Measurements from ENCODE around the gene HOXD13.

The HOXD13 gene

DNA sequence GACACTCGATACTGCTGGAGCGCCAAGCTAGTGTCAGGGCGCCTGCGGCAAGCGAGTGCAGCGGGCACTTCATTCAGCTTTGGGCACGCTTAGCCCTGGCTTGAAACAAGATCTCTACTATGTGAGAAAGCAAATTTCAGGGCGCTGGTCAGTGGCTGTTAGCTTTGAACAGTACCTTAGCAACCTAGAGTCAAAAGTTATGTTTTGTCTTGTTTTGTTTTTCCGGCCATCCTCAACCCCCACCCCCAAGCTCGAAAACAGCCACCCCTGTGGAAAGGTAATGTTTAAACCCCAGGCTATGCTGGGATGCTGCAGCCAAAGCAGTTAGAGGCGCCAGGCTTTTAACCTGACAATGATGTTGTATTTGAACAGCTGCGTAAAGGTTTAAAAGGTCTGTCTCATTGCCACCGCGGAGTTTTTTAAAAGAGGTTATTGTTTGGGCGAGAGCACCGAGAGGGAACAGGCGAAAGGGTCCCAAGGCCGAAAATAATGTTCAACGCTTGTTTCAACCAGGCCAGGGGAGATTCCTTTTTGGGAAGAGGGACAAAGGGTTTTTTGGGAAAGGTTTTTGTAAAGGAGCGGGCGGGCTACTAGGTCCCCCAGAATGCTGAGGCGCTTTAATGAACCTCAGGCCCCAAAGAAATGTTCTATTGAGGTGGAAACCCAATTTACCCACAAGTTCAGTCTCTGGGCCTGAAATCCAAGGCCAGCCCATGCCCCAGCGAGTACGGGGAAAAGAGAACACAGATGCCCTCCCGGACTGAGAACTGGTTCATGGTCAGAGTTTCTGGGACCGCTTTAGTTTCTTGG, 21.8 kb downstream of the HOXD13 start:
- Histone ChIP-seq H2BK5ac (ENCODE audit: low read depth, low read length, poor library complexity) (no peak overlapping the region), H4K8ac (ENCODE audit: low read depth, low read length) (no peak overlapping the region), H3K36me3 (ENCODE audit: control insufficient read depth in 1 of 2, insufficient read depth in 2 of 2, low read length in 2 of 2) (no peaks in the 10 kb centered on the region), H4K91ac (ENCODE audit: low read depth, low read length) (no peak overlapping the region), H3K4ac (ENCODE audit: low read depth, low read length) (no peak overlapping the region), H3K18ac (ENCODE audit: low read length) (no peak overlapping the region), H3K4me1 (ENCODE audit: control insufficient read depth in 1 of 2, insufficient read depth in 2 of 2, low read length in 2 of 2) (no peaks in the 10 kb centered on the region), H3K14ac (ENCODE audit: low read length) (no peak overlapping the region), H2BK12ac (ENCODE audit: low read length) (no peak overlapping the region), H3K4me3 (ENCODE audit: low read depth, low read length) (no peak overlapping the region), H3K27me3 (ENCODE audit: insufficient read depth, low read length) (peaks cover 76% of the 10 kb centered on the region), H3K4me2 (ENCODE audit: low read length) (no peak overlapping the region), H3K27ac (ENCODE audit: low read depth, low read length) (no peak overlapping the region), H3K9ac (ENCODE audit: low read length) (no peak overlapping the region), H2BK120ac (ENCODE audit: insufficient read depth, low read length, poor library complexity) (no peak overlapping the region), H3K79me2 (ENCODE audit: control insufficient read depth, insufficient read depth, low read length, poor library complexity) (no peaks in the 10 kb centered on the region), H3K23ac (ENCODE audit: low read length) (no peak overlapping the region), H3K9me3 (ENCODE audit: insufficient read depth, low read depth, low read length) (peaks cover 24% of the 10 kb centered on the region), H2AK5ac (ENCODE audit: low read length) (no peak overlapping the region), H3K79me1 (ENCODE audit: low read length) (no peaks in the 10 kb centered on the region), H2AFZ (ENCODE audit: insufficient read depth, low read length, poor library complexity) (no peak overlapping the region), H4K12ac (ENCODE audit: low read depth, low read length) (no peak overlapping the region)
- DNase-seq = no peak
- WGBS (ENCODE audit: extremely low coverage, insufficient coverage, insufficient read length) = no CpG with 5 or more reads among the region's 26 CpGs

DNA sequence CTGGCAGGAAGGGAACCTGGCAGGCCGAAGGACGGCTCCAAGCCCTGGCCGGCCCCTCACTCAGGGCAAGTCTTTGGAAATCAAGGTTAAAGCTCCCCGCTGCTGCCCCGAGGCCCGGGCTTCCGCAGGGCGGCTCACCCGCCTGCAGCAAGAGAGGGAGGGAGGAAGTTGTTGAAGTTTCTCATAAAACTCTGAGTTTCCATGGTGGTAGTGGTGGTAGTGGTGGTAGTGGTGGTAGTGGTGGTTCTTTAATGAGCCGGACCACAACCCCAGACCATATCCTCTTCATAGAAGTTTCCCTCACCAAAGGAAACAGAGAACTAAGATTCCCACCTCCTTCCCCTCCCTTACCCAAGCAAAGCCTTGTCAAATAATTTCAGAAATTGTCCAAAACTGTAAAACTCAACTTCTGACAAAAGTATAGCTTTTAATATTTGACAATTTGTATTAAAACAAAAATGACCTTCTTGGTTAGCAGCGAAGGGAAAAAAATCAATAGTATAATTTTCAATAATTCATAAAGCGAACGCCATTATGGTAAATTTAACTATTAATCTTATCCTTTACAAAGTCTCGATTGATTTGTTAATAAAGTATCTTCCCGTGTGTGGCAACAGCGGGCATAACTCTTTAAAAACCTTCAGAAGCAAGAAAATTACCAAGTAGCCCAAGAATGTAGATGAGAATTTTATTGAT, 22.6 kb downstream of the HOXD13 start:
- Histone ChIP-seq H2AFZ (ENCODE audit: insufficient read depth, low read length, poor library complexity) (no peak overlapping the region), H4K12ac (ENCODE audit: low read depth, low read length) (no peak overlapping the region), H3K14ac (ENCODE audit: low read length) (no peak overlapping the region), H3K23ac (ENCODE audit: low read length) (no peak overlapping the region), H3K4me2 (ENCODE audit: low read length) (no peak overlapping the region), H3K27ac (ENCODE audit: low read depth, low read length) (no peak overlapping the region), H3K9me3 (ENCODE audit: insufficient read depth, low read depth, low read length) (peaks cover 24% of the 10 kb centered on the region), H3K4me1 (ENCODE audit: control insufficient read depth in 1 of 2, insufficient read depth in 2 of 2, low read length in 2 of 2) (no peaks in the 10 kb centered on the region), H3K18ac (ENCODE audit: low read length) (no peak overlapping the region), H3K9ac (ENCODE audit: low read length) (no peak overlapping the region), H3K27me3 (ENCODE audit: insufficient read depth, low read length) (peaks cover 74% of the 10 kb centered on the region), H2AK5ac (ENCODE audit: low read length) (no peak overlapping the region), H3K4me3 (ENCODE audit: low read depth, low read length) (no peak overlapping the region), H2BK5ac (ENCODE audit: low read depth, low read length, poor library complexity) (no peak overlapping the region), H4K8ac (ENCODE audit: low read depth, low read length) (no peak overlapping the region), H3K36me3 (ENCODE audit: control insufficient read depth in 1 of 2, insufficient read depth in 2 of 2, low read length in 2 of 2) (no peaks in the 10 kb centered on the region), H2BK12ac (ENCODE audit: low read length) (no peak overlapping the region), H3K79me2 (ENCODE audit: control insufficient read depth, insufficient read depth, low read length, poor library complexity) (no peaks in the 10 kb centered on the region), H3K79me1 (ENCODE audit: low read length) (no peaks in the 10 kb centered on the region), H4K91ac (ENCODE audit: low read depth, low read length) (no peak overlapping the region), H2BK120ac (ENCODE audit: insufficient read depth, low read length, poor library complexity) (no peak overlapping the region), H3K4ac (ENCODE audit: low read depth, low read length) (no peak overlapping the region)
- no CpG with 5 or more reads among the region's 16 CpGs for WGBS (ENCODE audit: extremely low coverage, insufficient coverage, insufficient read length)
- no peak for DNase-seq

DNA sequence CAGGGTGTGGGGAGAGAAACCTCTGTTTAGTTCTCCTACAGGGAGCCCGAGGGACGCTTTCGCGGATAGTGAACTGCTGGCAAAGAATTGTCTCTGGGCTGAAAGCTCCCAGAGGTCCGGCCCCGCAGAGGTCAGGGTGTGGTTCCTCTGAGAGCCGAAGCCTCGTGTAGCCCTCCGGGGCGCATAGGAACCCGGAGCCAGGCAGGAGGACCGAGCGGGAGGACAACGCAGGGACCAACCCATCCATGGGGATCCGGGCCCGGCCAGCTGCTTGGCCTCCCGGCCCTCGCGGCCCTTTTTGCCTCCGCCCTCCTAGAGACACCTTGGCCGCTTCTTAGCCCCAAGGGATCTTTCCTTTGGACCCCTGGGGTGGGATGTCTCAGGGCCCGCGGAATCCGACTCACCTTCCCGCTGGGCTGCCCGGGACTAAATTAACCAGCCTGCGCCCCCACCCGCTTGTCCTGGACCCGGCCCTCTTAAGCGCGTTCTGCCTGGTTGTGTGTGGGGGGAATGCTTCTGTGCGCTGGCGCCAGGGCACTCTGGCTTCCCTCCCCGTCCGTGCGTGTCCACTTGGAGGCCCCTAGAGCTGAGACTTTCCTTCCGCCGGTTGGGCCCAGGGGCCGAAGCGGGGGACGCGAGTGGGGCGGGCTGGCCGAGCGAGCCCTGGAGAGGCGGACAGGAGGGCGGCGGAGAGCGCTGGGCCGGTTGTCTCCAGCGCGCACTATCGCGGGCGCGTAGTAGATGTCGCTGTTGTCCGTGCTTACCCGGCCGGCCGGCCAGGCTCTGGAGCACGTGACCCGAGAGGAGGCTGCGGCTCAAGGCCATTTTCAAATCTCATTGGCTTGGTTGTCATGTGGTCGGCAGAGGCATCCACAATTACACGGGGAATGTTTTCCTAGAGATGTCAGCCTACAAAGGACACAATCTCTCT, 23.6 kb downstream of the HOXD13 start, which contains the start of gene HOXD10:
Gene HOXD10, plus strand, starts transcription at position 896 of the 931 bp plus-strand sequence. CDS start 56 bp downstream, outside the sequence.
- no peak within 1 kb of the TSS for H3K23ac ChIP-seq (ENCODE audit: low read length)
- H3K4ac ChIP-seq (ENCODE audit: low read depth, low read length) = no peak within 1 kb of the TSS
- peak in 1 of 2 donors; percentile 30 for DNase-seq
- no peak within 1 kb of the TSS for H4K91ac ChIP-seq (ENCODE audit: low read depth, low read length)
- no peak within 1 kb of the TSS for H3K18ac ChIP-seq (ENCODE audit: low read length)
- no peaks in the 10 kb centered on the region for H3K4me1 ChIP-seq (ENCODE audit: control insufficient read depth in 1 of 2, insufficient read depth in 2 of 2, low read length in 2 of 2)
- H3K79me1 ChIP-seq (ENCODE audit: low read length) = no peaks in the 10 kb centered on the region
- no peak within 1 kb of the TSS for H2AFZ ChIP-seq (ENCODE audit: insufficient read depth, low read length, poor library complexity)
- H3K79me2 ChIP-seq (ENCODE audit: control insufficient read depth, insufficient read depth, low read length, poor library complexity) = no peaks in the 10 kb centered on the region
- H4K8ac ChIP-seq (ENCODE audit: low read depth, low read length) = no peak within 1 kb of the TSS
- no peak within 1 kb of the TSS for H2BK5ac ChIP-seq (ENCODE audit: low read depth, low read length, poor library complexity)
- H3K36me3 ChIP-seq (ENCODE audit: control insufficient read depth in 1 of 2, insufficient read depth in 2 of 2, low read length in 2 of 2) = no peaks in the 10 kb centered on the region
- no peak within 1 kb of the TSS for H2BK12ac ChIP-seq (ENCODE audit: low read length)
- no CpG with 5 or more reads among the region's 66 CpGs for WGBS (ENCODE audit: extremely low coverage, insufficient coverage, insufficient read length)
- H3K9ac ChIP-seq (ENCODE audit: low read length) = no peak within 1 kb of the TSS
- H4K12ac ChIP-seq (ENCODE audit: low read depth, low read length) = no peak within 1 kb of the TSS
- no peak within 1 kb of the TSS for H3K27ac ChIP-seq (ENCODE audit: low read depth, low read length)
- H2BK120ac ChIP-seq (ENCODE audit: insufficient read depth, low read length, poor library complexity) = no peak within 1 kb of the TSS
- H3K9me3 ChIP-seq (ENCODE audit: insufficient read depth, low read depth, low read length) = peaks cover 24% of the 10 kb centered on the region
- peak within 1 kb of the TSS; percentile 42 for H3K4me2 ChIP-seq (ENCODE audit: low read length)
- no peak within 1 kb of the TSS for H3K4me3 ChIP-seq (ENCODE audit: low read depth, low read length)
- H2AK5ac ChIP-seq (ENCODE audit: low read length) = no peak within 1 kb of the TSS
- peaks cover 84% of the 10 kb centered on the region for H3K27me3 ChIP-seq (ENCODE audit: insufficient read depth, low read length)
- H3K14ac ChIP-seq (ENCODE audit: low read length) = no peak within 1 kb of the TSS

DNA sequence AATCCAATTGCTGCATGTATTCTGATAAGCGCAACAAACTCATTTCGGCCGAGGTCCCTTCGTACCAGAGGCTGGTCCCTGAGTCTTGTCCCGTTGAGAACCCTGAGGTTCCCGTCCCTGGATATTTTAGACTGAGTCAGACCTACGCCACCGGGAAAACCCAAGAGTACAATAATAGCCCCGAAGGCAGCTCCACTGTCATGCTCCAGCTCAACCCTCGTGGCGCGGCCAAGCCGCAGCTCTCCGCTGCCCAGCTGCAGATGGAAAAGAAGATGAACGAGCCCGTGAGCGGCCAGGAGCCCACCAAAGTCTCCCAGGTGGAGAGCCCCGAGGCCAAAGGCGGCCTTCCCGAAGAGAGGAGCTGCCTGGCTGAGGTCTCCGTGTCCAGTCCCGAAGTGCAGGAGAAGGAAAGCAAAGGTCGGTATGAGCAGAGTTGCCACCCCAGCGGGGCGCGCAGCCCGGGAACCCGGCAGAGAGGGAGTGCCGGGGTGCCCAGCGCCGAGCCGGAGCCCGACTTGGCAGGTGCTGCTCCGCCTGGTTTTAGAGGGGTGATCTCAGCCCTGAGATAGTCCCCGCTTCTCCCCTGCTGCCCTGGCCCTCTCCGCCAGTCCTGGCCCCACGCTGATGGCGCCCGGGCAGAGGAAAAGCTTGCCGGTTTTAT, 24.8 kb downstream of the HOXD13 start:
- peaks cover 23% of the 10 kb centered on the region for H3K9me3 ChIP-seq (ENCODE audit: insufficient read depth, low read depth, low read length)

More for the DNA sequence above, 24.8 kb downstream of the HOXD13 start:
- Histone ChIP-seq H3K4me1 (ENCODE audit: control insufficient read depth in 1 of 2, insufficient read depth in 2 of 2, low read length in 2 of 2) (peaks cover 0 to 2% of the 10 kb centered on the region in 2 experiments), H2AK5ac (ENCODE audit: low read length) (no peak overlapping the region), H4K91ac (ENCODE audit: low read depth, low read length) (no peak overlapping the region), H4K8ac (ENCODE audit: low read depth, low read length) (no peak overlapping the region), H3K79me1 (ENCODE audit: low read length) (no peaks in the 10 kb centered on the region), H3K23ac (ENCODE audit: low read length) (no peak overlapping the region), H2BK120ac (ENCODE audit: insufficient read depth, low read length, poor library complexity) (no peak overlapping the region), H3K27me3 (ENCODE audit: insufficient read depth, low read length) (peaks cover 89% of the 10 kb centered on the region), H2BK12ac (ENCODE audit: low read length) (no peak overlapping the region), H3K4ac (ENCODE audit: low read depth, low read length) (no peak overlapping the region), H3K4me3 (ENCODE audit: low read depth, low read length) (no peak overlapping the region), H4K12ac (ENCODE audit: low read depth, low read length) (no peak overlapping the region), H3K9ac (ENCODE audit: low read length) (no peak overlapping the region), H3K14ac (ENCODE audit: low read length) (no peak overlapping the region), H3K79me2 (ENCODE audit: control insufficient read depth, insufficient read depth, low read length, poor library complexity) (no peaks in the 10 kb centered on the region), H3K18ac (ENCODE audit: low read length) (no peak overlapping the region), H2AFZ (ENCODE audit: insufficient read depth, low read length, poor library complexity) (no peak overlapping the region), H3K4me2 (ENCODE audit: low read length) (no peak overlapping the region), H2BK5ac (ENCODE audit: low read depth, low read length, poor library complexity) (no peak overlapping the region), H3K36me3 (ENCODE audit: control insufficient read depth in 1 of 2, insufficient read depth in 2 of 2, low read length in 2 of 2) (no peaks in the 10 kb centered on the region), H3K27ac (ENCODE audit: low read depth, low read length) (no peak overlapping the region)
- no peak for DNase-seq
- no CpG with 5 or more reads among the region's 40 CpGs for WGBS (ENCODE audit: extremely low coverage, insufficient coverage, insufficient read length)
